GM12878 (cell line): ENCODE measurements around the gene RCAN1. TPM values are rescaled to one million over a fixed set of nuclear protein-coding genes. Genes with fewer than 3 reads are reported as not detected.

ENCODE experiments used
- CEBPZ ChIP-seq: fragments of 150-350 bp; IDR thresholded peaks from 2 replicates; pipeline ENCODE4 v1.6.1; 2016; ENCODE audit warnings: low read depth, low read length
- CREB1 ChIP-seq: IDR thresholded peaks from 2 replicates; pipeline ENCODE4 v1.6.1; 2012; ENCODE audit warnings: low read depth, mild to moderate bottlenecking, inconsistent platforms
- E2F4 ChIP-seq: IDR thresholded peaks from 2 replicates; pipeline ENCODE4 v1.6.1; 2012; ENCODE audit warnings: low read depth, low read length, improper control_type of control experiment
- GATAD2B ChIP-seq: fragments of 450-650 bp; conservative IDR thresholded peaks from 2 replicates; pipeline ENCODE4 v1.6.1; 2017; ENCODE audit warnings: low read depth, mild to moderate bottlenecking, moderate library complexity
- JUND ChIP-seq: IDR thresholded peaks from 2 replicates; pipeline ENCODE4 v1.6.1; 2012; ENCODE audit warnings: low read depth, mild to moderate bottlenecking, low read length, improper control_type of control experiment, moderate library complexity
- MXI1 ChIP-seq: fragments of 150-350 bp; IDR thresholded peaks from 2 replicates; pipeline ENCODE4 v1.6.1; 2011; ENCODE audit warnings: low read depth, mild to moderate bottlenecking, inconsistent platforms, low read length, improper control_type of control experiment
- POLR2AphosphoS2 ChIP-seq: IDR thresholded peaks from 2 replicates; pipeline ENCODE4 v1.6.1; 2011; ENCODE audit warnings: low read depth, mild to moderate bottlenecking, low read length, improper control_type of control experiment, moderate library complexity
- SREBF2 ChIP-seq: IDR thresholded peaks from 2 replicates; pipeline ENCODE4 v1.6.1; 2012; ENCODE audit warnings: mild to moderate bottlenecking, low read length
- WRNIP1 ChIP-seq: IDR thresholded peaks from 2 replicates; pipeline ENCODE4 v1.6.1; 2011; ENCODE audit warnings: low read depth, low read length, improper control_type of control experiment, borderline replicate concordance
- ZBTB11 ChIP-seq: fragments of 450-650 bp; formaldehyde crosslinking; IDR thresholded peaks from 2 replicates; pipeline ENCODE4 v1.5.0; 2022; ENCODE audit warnings: mild to moderate bottlenecking, missing genetic modification characterization
- polyA plus RNA-seq, 11 experiments: library from polyadenylated mRNA; depleted of rRNA in 4 of 11; unstranded in 6 of 11; stranded (reverse) in 5 of 11; fragments of >200 nt; fragmentation: Nextera tagmentation in 4 of 11; fragmentation: Illumina TruSeq in 1 of 11; extraction: Ambion mirVana in 4 of 11; extraction: Trizol in 1 of 11; gene quantifications; 1 replicate in 1 of 11; 2 replicates in 10 of 11; pipeline versions ENCODE4 v1.2.1 to v1.2.3, GENCODE V29; 2011 to 2016; ENCODE audit warnings: inconsistent platforms in 2 of 11, missing spikeins in 2 of 11, low read depth in 1 of 11
- total RNA-seq, 4 experiments: library from RNA; depleted of rRNA in 3 of 4; stranded (reverse); fragments of >200 nt in 3 of 4; fragmentation: Illumina TruSeq in 1 of 4; extraction: Trizol in 1 of 4; gene quantifications; 2 replicates each; pipeline versions ENCODE4 v1.2.1 to v1.2.3, GENCODE V29; 2013 to 2021

The RCAN1 gene
- total and polyA plus RNA-seq, 10 of the 15 experiments (the other 5 are each of a cell fraction or from before 2014, with no cell fraction given) = 2.8 to 12.9 (median 10.5) TPM

GRCh38 chr21:34593423-34593822 lies 21.5 kb downstream of the RCAN1 start (continued):
- TF ChIP-seq ZBTB11 = no peak
- no peak for TF ChIP-seq CREB1
- no peak for TF ChIP-seq POLR2AphosphoS2
- TF ChIP-seq WRNIP1 = no peak
- no peak for TF ChIP-seq E2F4
- TF ChIP-seq CEBPZ = no peak
- TF ChIP-seq JUND = no peak
- TF ChIP-seq GATAD2B = no peak
- TF ChIP-seq MXI1 = no peak
- TF ChIP-seq SREBF2 = no peak
